GM23338 (cell line): ENCODE data around the gene SERPINA5. TPM values are rescaled to one million over a fixed set of nuclear protein-coding genes. Genes with fewer than 3 reads are reported as not detected.

Source experiments
- ATAC-seq: fragments of 200-7000 bp; cut with Tn5 transposase; 3 replicates; pipeline ENCODE4 v1.9.1; 2020
- DNase-seq: peaks from one replicate; pipeline ENCODE4 v3.0.0-alpha.2; 2015; ENCODE audit warnings: low spot score
- H2AFZ ChIP-seq: fragments of 200-600 bp; sonication (generic); 2 replicates; pipeline ENCODE4 v1.8.0; 2016; ENCODE audit warnings: antibody characterized with exemption, mild to moderate bottlenecking, moderate library complexity
- H3F3A ChIP-seq: fragments of 200-600 bp; sonication (generic); replicated peaks from 2 replicates; pipeline ENCODE4 v1.8.0; 2017; ENCODE audit warnings: antibody characterized with exemption, mixed run types, low read depth
- H3K27ac ChIP-seq: fragments of 200-600 bp; sonication (generic); 2 replicates; pipeline ENCODE4 v1.6.1; 2016; ENCODE audit warnings: low read depth
- H3K27me3 ChIP-seq: fragments of 200-600 bp; sonication (generic); 2 replicates; pipeline ENCODE4 v1.8.0; 2016; ENCODE audit warnings: mild to moderate bottlenecking, mixed run types, moderate library complexity; ENCODE audit not compliant: insufficient read depth
- H3K36me3 ChIP-seq: fragments of 200-600 bp; sonication (generic); 2 replicates; pipeline ENCODE4 v1.8.0; 2016; ENCODE audit warnings: mild to moderate bottlenecking; ENCODE audit not compliant: insufficient read depth
- H3K4me1 ChIP-seq: fragments of 200-600 bp; sonication (generic); 2 replicates; pipeline ENCODE4 v1.8.0; 2016; ENCODE audit warnings: mild to moderate bottlenecking, moderate library complexity; ENCODE audit not compliant: insufficient read depth
- H3K4me2 ChIP-seq: fragments of 200-600 bp; sonication (generic); 2 replicates; pipeline ENCODE4 v1.7.1; 2017; ENCODE audit warnings: mixed run types
- H3K4me3 ChIP-seq: fragments of 200-600 bp; sonication (generic); 2 replicates; pipeline ENCODE4 v1.6.1; 2016; ENCODE audit warnings: mixed run types
- H3K79me2 ChIP-seq: fragments of 200-600 bp; sonication (generic); replicated peaks from 2 replicates; pipeline ENCODE4 v1.8.0; 2017; ENCODE audit warnings: mild to moderate bottlenecking; ENCODE audit not compliant: insufficient read depth
- H3K9me2 ChIP-seq: fragments of 200-600 bp; sonication (generic); 2 replicates; pipeline ENCODE4 v1.8.0; 2017; ENCODE audit not compliant: insufficient read depth
- H4K20me1 ChIP-seq: fragments of 200-600 bp; sonication (generic); replicated peaks from 2 replicates; pipeline ENCODE4 v1.8.0; 2017; ENCODE audit warnings: mild to moderate bottlenecking; ENCODE audit not compliant: insufficient read depth
- H3K27ac Mint-ChIP-seq: 2 replicates; pipeline ENCODE4 v1.8.0; 2020; ENCODE audit warnings: inconsistent platforms, mild to moderate bottlenecking, moderate library complexity, mixed read lengths
- H3K27me3 Mint-ChIP-seq: 3 replicates; pipeline ENCODE4 v1.8.0; 2022; ENCODE audit warnings: low read depth, mild to moderate bottlenecking, moderate library complexity, mixed read lengths, inconsistent platforms; ENCODE audit not compliant: insufficient read depth, poor library complexity
- H3K36me3 Mint-ChIP-seq: 3 replicates; pipeline ENCODE4 v1.8.0; 2021; ENCODE audit warnings: low read depth, mild to moderate bottlenecking, inconsistent platforms, moderate library complexity, mixed read lengths
- H3K4me1 Mint-ChIP-seq: 3 replicates; pipeline ENCODE4 v1.8.0; 2020; ENCODE audit warnings: mild to moderate bottlenecking, inconsistent platforms, mixed read lengths
- H3K4me3 Mint-ChIP-seq: 3 replicates; pipeline ENCODE4 v1.8.0; 2021; ENCODE audit warnings: moderate library complexity, mild to moderate bottlenecking, inconsistent platforms, mixed read lengths
- H3K9me3 Mint-ChIP-seq: 3 replicates; pipeline ENCODE4 v1.8.0; 2020; ENCODE audit warnings: moderate library complexity, mild to moderate bottlenecking, inconsistent platforms, mixed read lengths
- CTCF ChIP-seq, 2 experiments: fragments of 200-600 bp in 1 of 2; sonication (generic) in 1 of 2; conservative IDR thresholded peaks; 2 replicates each; pipeline versions ENCODE4 v1.5.1 to v1.6.1; 2016 to 2017; ENCODE audit warnings: antibody characterized with exemption in 2 of 2, low read depth in 2 of 2, mild to moderate bottlenecking in 2 of 2, moderate library complexity in 1 of 2
- POLR2AphosphoS5 ChIP-seq: IDR thresholded peaks from 2 replicates; pipeline ENCODE4 v1.6.1; 2016; ENCODE audit warnings: antibody characterized with exemption, low read depth
- REST ChIP-seq: IDR thresholded peaks from one replicate; pipeline ENCODE4 v1.6.1; 2018; ENCODE audit warnings: antibody characterized with exemption; ENCODE audit not compliant: unreplicated experiment
- STAT1 ChIP-seq: IDR thresholded peaks from one replicate; pipeline ENCODE4 v1.6.1; 2016; ENCODE audit warnings: antibody characterized with exemption; ENCODE audit not compliant: unreplicated experiment
- ZNF114 ChIP-seq: fragments of 250-450 bp; sonication (Bioruptor Pico); IDR thresholded peaks from 2 replicates; pipeline ENCODE4 v1.5.0; 2020; ENCODE audit warnings: mild to moderate bottlenecking, moderate library complexity
- ZNF331 ChIP-seq: fragments of 250-450 bp; sonication (Bioruptor Pico); IDR thresholded peaks from 2 replicates; pipeline ENCODE4 v1.5.0; 2020; ENCODE audit warnings: low read depth, mild to moderate bottlenecking, moderate library complexity
- ZNF462 ChIP-seq: fragments of 250-450 bp; sonication (Bioruptor Pico); IDR thresholded peaks from 2 replicates; pipeline ENCODE4 v1.5.0; 2020; ENCODE audit warnings: mild to moderate bottlenecking, moderate library complexity
- polyA plus RNA-seq: library from polyadenylated mRNA; unstranded; fragments of >200 nt; fragmentation: Nextera tagmentation; extraction: Ambion mirVana; gene quantifications from 2 replicates; pipeline ENCODE4 v1.2.1, GENCODE V29; 2016
- total RNA-seq: library from RNA; depleted of rRNA; stranded (reverse); fragments of >200 nt; shearing (Covaris generic); gene quantifications from 2 replicates; pipeline ENCODE4 v1.2.3, GENCODE V29; 2014

SERPINA5 gene
- total and polyA plus RNA-seq, 2 experiments from 2014 or later: 0.81 to 0.90 TPM

- TF ChIP-seq STAT1: no peak
- no peak for TF ChIP-seq ZNF331
- no peak for TF ChIP-seq ZNF114
- TF ChIP-seq ZNF462: no peak
- no peak for TF ChIP-seq POLR2AphosphoS5
These were observed 38.3 kb upstream of the SERPINA5 start (continued) for GRCh38 chr14:94542811-94543440.

- Mint-ChIP-seq H3K36me3 (no peaks in the 10 kb centered on the region), H3K27ac (no peak overlapping the region), H3K4me3 (no peak overlapping the region), H3K9me3 (no peaks in the 10 kb centered on the region), H3K4me1 (peaks cover 19% of the 10 kb centered on the region), H3K27me3 (peaks cover 7% of the 10 kb centered on the region)
- no peaks in the 10 kb centered on the region for H3K79me2 ChIP-seq
- no peak overlapping the region for H3K4me2 ChIP-seq
- H3K27ac ChIP-seq: no peak overlapping the region
- no peak overlapping the region for H3K4me3 ChIP-seq
- H3K36me3 ChIP-seq: no peaks in the 10 kb centered on the region
- TF ChIP-seq ZNF331 (no peak), REST (no peak), CTCF (conservative IDR thresholded peaks at IDR 0.05; ENCODE audit: low read depth in 2 of 2) (no peak)
- no peaks in the 10 kb centered on the region for H3K9me2 ChIP-seq
- H3K27me3 ChIP-seq: no peaks in the 10 kb centered on the region
- peaks cover 7% of the 10 kb centered on the region; the same call in 1 of the 2 replicates for H3K4me1 ChIP-seq
- no peak overlapping the region for H2AFZ ChIP-seq
- DNase-seq (peak; percentile 5), ATAC-seq (peak; percentile 21; the same call in 1 of the 3 replicates)
- no peaks in the 10 kb centered on the region for H4K20me1 ChIP-seq
- no peaks in the 10 kb centered on the region for H3F3A ChIP-seq
These were observed 37.6 kb upstream of the SERPINA5 start for GRCh38 chr14:94543449-94544124.
